Upper lobe of right lung (tissue), 1 donor: Measurements from ENCODE around the gene SMIM38. TPM values are rescaled to one million over a fixed set of nuclear protein-coding genes. Genes with fewer than 3 reads are reported as not detected.

Source experiments
- ATAC-seq: fragments of 200-7000 bp; cut with Tn5 transposase; one replicate; pipeline ENCODE4 v1.9.1; 2020; ENCODE audit warnings: mild to moderate bottlenecking, moderate library complexity
- DNase-seq: peaks from one replicate; pipeline ENCODE4 v3.0.0-alpha.2; 2020
- H3K27ac ChIP-seq: fragments of 200-600 bp; one replicate; pipeline ENCODE4 v1.8.0; 2022
- H3K27me3 ChIP-seq: fragments of 200-600 bp; one replicate; pipeline ENCODE4 v1.8.0; 2022; ENCODE audit warnings: mild to moderate bottlenecking
- H3K36me3 ChIP-seq: fragments of 200-600 bp; one replicate; pipeline ENCODE4 v1.8.0; 2022
- H3K4me1 ChIP-seq: fragments of 200-600 bp; one replicate; pipeline ENCODE4 v1.8.0; 2022
- H3K4me3 ChIP-seq: fragments of 200-600 bp; one replicate; pipeline ENCODE4 v1.8.0; 2022; ENCODE audit warnings: mild to moderate bottlenecking
- H3K9me3 ChIP-seq: fragments of 200-600 bp; one replicate; pipeline ENCODE4 v1.8.0; 2022
- intact Hi-C: fragments of 100-400 bp; cut with DNase I; formaldehyde crosslinking; loops from one replicate; pipeline ENCODE4 v1.11.0; 2022
- total RNA-seq: library from RNA; stranded (reverse); fragmentation: NEBNext Ultra II Directional; extraction: Animal tissue kit (Norgen Biotek cat#: 25700); gene quantifications from one replicate; pipeline ENCODE4 v1.2.1, GENCODE V29; 2021
- TF ChIP-seq, protein P1 (sequence below): fragments of 200-600 bp; IDR thresholded peaks from one replicate; pipeline ENCODE4 v1.8.0; 2022; ENCODE audit warnings: antibody characterized with exemption
- donor health status: DM: no; HTN: yes; CAD: no; lungs with severe emphysema.

SMIM38 gene
- total RNA-seq, 1 donor from 2014 or later: not detected

DNA sequence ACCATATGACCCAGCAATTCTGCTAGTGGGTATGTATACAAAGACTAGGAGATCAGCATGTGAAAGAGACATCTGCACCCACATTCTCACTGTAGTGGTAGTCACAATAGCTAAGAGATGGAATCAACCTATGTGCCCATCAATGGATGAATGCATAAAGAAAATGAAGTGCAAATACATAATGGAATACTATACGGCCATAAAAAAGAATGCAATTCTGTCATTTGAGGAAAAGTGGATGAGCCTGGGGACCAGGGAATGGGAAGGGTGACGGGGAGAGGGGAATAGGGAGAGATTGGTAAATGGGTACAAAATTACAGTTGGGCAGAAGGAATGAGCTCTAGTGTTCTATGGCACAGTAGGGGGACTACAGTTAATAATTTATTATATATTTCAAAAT, 26.7 kb upstream of the SMIM38 start:
- Histone ChIP-seq H3K4me3 (no peak overlapping the region), H3K27ac (no peak overlapping the region), H3K4me1 (peaks cover 7% of the 10 kb centered on the region), H3K9me3 (no peaks in the 10 kb centered on the region), H3K27me3 (no peaks in the 10 kb centered on the region), H3K36me3 (no peaks in the 10 kb centered on the region)
- TF ChIP-seq, protein P1, sequence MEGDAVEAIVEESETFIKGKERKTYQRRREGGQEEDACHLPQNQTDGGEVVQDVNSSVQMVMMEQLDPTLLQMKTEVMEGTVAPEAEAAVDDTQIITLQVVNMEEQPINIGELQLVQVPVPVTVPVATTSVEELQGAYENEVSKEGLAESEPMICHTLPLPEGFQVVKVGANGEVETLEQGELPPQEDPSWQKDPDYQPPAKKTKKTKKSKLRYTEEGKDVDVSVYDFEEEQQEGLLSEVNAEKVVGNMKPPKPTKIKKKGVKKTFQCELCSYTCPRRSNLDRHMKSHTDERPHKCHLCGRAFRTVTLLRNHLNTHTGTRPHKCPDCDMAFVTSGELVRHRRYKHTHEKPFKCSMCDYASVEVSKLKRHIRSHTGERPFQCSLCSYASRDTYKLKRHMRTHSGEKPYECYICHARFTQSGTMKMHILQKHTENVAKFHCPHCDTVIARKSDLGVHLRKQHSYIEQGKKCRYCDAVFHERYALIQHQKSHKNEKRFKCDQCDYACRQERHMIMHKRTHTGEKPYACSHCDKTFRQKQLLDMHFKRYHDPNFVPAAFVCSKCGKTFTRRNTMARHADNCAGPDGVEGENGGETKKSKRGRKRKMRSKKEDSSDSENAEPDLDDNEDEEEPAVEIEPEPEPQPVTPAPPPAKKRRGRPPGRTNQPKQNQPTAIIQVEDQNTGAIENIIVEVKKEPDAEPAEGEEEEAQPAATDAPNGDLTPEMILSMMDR: no peak
- intact Hi-C loops: no loop called here
- DNase-seq (no peak), ATAC-seq (no peak)

DNA sequence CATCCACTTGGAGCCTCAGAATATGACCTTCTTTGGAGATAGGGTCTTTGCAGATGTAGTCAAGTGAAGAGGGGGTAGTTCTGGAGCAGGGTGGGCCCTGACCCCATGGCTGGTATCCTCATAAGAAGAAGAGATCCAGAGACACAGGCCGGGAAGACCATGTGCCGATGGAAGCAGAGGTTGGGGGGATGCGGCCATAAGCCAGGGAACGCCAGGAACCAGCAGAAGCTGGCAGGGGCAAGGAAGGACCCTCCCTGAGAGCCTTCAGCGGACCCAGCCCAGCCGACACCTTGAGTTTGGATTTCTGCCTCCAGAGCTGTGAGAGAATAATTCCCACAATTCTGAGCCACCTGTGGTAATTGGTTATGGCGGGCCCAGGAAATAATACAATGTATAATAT, 26.1 kb upstream of the SMIM38 start:
- DNase-seq (peak; percentile 46), ATAC-seq (no peak)
- Histone ChIP-seq H3K27me3 (no peaks in the 10 kb centered on the region), H3K36me3 (no peaks in the 10 kb centered on the region), H3K27ac (no peak overlapping the region), H3K4me1 (peaks cover 5% of the 10 kb centered on the region), H3K4me3 (no peak overlapping the region), H3K9me3 (no peaks in the 10 kb centered on the region)
- intact Hi-C loops: no loop called here
- TF ChIP-seq, protein P1: no peak

DNA sequence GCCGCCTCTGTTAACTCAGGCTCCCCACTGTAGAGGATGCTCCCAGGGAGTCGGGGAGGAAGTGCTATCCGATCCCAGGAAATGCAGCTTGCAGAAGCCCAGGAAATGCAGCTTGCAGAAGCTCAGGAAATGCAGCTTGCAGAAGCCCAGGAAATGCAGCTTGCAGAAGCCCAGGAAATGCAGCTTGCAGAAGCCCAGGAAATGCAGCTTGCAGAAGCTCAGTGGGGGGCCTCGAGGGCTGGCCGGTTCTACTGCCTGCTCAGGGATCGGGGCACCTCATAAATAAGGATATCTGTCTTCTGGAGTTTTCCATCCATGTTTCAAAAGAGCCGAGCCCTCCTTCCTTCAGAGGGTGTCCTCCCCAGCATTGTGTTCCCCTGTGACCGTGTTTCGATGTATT, 25.1 kb upstream of the SMIM38 start:
- H3K4me1 ChIP-seq: peaks cover 5% of the 10 kb centered on the region
- H3K27me3 ChIP-seq: no peaks in the 10 kb centered on the region
- intact Hi-C loops: no loop called here
- no peaks in the 10 kb centered on the region for H3K36me3 ChIP-seq
- H3K27ac ChIP-seq: no peak overlapping the region
- no peaks in the 10 kb centered on the region for H3K9me3 ChIP-seq
- DNase-seq (peak; percentile 40), ATAC-seq (no peak)
- H3K4me3 ChIP-seq: no peak overlapping the region
- TF ChIP-seq, protein P1: no peak

DNA sequence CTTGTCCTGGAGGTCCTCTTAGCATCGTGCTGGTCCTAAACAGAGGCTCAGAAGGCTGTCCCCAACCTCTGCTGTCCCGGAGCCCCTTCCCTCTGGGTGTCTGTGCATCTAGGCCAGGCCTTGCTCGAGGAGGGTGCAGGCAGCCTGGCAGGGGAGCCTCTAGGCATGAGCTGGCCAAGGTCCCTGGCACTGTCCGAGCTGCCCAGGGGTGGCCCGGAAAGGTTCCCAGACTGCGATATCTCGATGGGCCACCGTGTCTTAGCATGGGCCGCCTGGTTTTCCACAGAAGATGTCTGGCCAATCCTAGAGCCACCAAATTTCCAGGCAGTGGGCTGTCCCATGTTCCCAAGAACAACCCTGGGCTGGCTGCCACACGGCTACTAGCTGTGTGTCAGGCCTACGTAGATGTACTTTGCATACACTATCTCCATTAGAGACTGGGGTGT, 24.6 kb upstream of the SMIM38 start:
- Histone ChIP-seq H3K4me1 (peaks cover 5% of the 10 kb centered on the region), H3K27me3 (no peaks in the 10 kb centered on the region), H3K36me3 (no peaks in the 10 kb centered on the region), H3K4me3 (no peak overlapping the region), H3K27ac (no peak overlapping the region), H3K9me3 (no peaks in the 10 kb centered on the region)
- peak; percentile 38 for ATAC-seq
- DNase-seq: peak; percentile 60
- intact Hi-C loops: no loop called here
- TF ChIP-seq, protein P1: no peak

DNA sequence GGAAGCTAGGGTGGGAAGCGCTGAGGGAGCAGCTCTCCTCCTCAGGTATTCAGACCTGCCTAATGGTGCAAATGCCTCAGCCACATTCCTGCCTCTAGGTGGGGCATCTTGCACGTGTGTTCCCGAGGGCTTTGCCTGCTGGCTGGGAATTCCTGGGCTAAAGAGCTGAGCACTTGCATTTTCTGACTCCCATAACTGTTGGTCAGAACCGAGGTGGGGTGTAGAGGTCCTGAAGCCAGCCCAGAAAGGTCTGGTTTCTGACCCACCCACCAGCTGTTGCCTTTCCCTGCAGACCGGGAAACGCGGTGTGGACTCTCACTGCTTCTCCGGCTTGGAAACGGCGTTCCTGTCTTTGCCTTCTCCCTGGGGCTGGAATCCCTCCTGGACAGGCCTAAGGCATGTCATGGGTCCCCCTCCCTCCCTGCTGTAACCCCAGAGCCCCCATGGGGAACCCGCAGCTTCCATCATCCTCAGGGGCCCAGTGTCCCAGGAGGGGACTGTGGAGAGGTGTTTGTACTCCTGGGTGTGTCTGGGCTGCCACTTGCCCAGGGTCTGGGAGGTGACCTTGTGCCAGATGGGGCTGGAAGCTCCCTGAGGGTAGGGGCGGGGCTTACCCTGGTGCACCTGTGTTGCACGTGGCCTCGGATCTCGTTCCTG, 24.0 kb upstream of the SMIM38 start:
- no peak overlapping the region for H3K27ac ChIP-seq
- H3K9me3 ChIP-seq: no peaks in the 10 kb centered on the region
- ATAC-seq (peak; percentile 94), DNase-seq (peak; percentile 83)
- H3K4me3 ChIP-seq: no peak overlapping the region
- peaks cover 5% of the 10 kb centered on the region for H3K4me1 ChIP-seq
- TF ChIP-seq, protein P1: peak; percentile 82
- intact Hi-C loops: no loop called here
- no peaks in the 10 kb centered on the region for H3K27me3 ChIP-seq
- no peaks in the 10 kb centered on the region for H3K36me3 ChIP-seq

DNA sequence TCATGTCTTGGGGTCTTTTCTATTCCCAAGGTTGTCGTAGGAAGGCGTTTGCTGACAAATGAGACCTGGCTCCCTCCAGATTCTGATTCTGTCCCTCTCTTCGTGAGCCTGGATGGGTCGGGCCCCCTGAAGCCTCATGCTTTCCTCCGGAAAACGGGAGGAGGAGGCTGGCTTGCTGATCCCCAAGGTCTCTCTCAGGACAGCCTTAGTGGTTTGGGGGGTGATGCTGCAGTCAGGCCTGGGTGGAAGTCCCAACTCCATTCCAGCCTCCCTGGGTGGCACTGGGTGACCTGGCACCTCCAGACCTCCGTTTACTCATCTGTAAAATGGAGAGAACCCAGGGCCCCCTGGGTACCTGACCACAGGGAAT, 23.4 kb upstream of the SMIM38 start:
- ATAC-seq: no peak
- no peak overlapping the region for H3K27ac ChIP-seq
- no peaks in the 10 kb centered on the region for H3K27me3 ChIP-seq
- no peak for DNase-seq
- no peaks in the 10 kb centered on the region for H3K36me3 ChIP-seq
- intact Hi-C loops: no loop called here
- TF ChIP-seq, protein P1: no peak
- H3K4me3 ChIP-seq: no peak overlapping the region
- peaks cover 5% of the 10 kb centered on the region for H3K4me1 ChIP-seq
- no peaks in the 10 kb centered on the region for H3K9me3 ChIP-seq
